ENCODE data around the gene CAMTA1.

- TF ChIP-seq, protein P1, sequence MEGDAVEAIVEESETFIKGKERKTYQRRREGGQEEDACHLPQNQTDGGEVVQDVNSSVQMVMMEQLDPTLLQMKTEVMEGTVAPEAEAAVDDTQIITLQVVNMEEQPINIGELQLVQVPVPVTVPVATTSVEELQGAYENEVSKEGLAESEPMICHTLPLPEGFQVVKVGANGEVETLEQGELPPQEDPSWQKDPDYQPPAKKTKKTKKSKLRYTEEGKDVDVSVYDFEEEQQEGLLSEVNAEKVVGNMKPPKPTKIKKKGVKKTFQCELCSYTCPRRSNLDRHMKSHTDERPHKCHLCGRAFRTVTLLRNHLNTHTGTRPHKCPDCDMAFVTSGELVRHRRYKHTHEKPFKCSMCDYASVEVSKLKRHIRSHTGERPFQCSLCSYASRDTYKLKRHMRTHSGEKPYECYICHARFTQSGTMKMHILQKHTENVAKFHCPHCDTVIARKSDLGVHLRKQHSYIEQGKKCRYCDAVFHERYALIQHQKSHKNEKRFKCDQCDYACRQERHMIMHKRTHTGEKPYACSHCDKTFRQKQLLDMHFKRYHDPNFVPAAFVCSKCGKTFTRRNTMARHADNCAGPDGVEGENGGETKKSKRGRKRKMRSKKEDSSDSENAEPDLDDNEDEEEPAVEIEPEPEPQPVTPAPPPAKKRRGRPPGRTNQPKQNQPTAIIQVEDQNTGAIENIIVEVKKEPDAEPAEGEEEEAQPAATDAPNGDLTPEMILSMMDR (IDR thresholded peaks at IDR 0.05 in 2 of 3, conservative IDR thresholded peaks at IDR 0.05 in 1 of 3; ENCODE audit: borderline replicate concordance in 1 of 3, insufficient read depth in 1 of 3, low read depth in 2 of 3, low read length in 2 of 3): no peak
- TF ChIP-seq EZH2phosphoT487 (IDR thresholded peaks at IDR 0.05; ENCODE audit: borderline replicate concordance) (no peak), POLR2A (IDR thresholded peaks at IDR 0.05; ENCODE audit: borderline replicate concordance, extremely low read depth, insufficient read depth, insufficient read length) (no peak), EZH2 (IDR thresholded peaks at IDR 0.05) (no peak), ZNF274 (IDR thresholded peaks at IDR 0.05; ENCODE audit: low read depth, low read length) (no peak), CBX3 (IDR thresholded peaks at IDR 0.05; ENCODE audit: low read depth) (no peak), POLR2AphosphoS5 (IDR thresholded peaks at IDR 0.05; ENCODE audit: low read depth, low read length) (no peak), FOSL1 (IDR thresholded peaks at IDR 0.05; ENCODE audit: low read depth) (no peak), CEBPB (IDR thresholded peaks at IDR 0.05; ENCODE audit: low read depth) (no peak), SRF (IDR thresholded peaks at IDR 0.05; ENCODE audit: low read depth) (no peak), ZFX (IDR thresholded peaks at IDR 0.05) (no peak)
- TF ChIP-seq, protein P2, sequence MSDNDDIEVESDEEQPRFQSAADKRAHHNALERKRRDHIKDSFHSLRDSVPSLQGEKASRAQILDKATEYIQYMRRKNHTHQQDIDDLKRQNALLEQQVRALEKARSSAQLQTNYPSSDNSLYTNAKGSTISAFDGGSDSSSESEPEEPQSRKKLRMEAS (IDR thresholded peaks at IDR 0.05): no peak
- TF ChIP-seq, protein P3, sequence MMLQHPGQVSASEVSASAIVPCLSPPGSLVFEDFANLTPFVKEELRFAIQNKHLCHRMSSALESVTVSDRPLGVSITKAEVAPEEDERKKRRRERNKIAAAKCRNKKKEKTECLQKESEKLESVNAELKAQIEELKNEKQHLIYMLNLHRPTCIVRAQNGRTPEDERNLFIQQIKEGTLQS (IDR thresholded peaks at IDR 0.05): no peak
- TF ChIP-seq, protein P4, sequence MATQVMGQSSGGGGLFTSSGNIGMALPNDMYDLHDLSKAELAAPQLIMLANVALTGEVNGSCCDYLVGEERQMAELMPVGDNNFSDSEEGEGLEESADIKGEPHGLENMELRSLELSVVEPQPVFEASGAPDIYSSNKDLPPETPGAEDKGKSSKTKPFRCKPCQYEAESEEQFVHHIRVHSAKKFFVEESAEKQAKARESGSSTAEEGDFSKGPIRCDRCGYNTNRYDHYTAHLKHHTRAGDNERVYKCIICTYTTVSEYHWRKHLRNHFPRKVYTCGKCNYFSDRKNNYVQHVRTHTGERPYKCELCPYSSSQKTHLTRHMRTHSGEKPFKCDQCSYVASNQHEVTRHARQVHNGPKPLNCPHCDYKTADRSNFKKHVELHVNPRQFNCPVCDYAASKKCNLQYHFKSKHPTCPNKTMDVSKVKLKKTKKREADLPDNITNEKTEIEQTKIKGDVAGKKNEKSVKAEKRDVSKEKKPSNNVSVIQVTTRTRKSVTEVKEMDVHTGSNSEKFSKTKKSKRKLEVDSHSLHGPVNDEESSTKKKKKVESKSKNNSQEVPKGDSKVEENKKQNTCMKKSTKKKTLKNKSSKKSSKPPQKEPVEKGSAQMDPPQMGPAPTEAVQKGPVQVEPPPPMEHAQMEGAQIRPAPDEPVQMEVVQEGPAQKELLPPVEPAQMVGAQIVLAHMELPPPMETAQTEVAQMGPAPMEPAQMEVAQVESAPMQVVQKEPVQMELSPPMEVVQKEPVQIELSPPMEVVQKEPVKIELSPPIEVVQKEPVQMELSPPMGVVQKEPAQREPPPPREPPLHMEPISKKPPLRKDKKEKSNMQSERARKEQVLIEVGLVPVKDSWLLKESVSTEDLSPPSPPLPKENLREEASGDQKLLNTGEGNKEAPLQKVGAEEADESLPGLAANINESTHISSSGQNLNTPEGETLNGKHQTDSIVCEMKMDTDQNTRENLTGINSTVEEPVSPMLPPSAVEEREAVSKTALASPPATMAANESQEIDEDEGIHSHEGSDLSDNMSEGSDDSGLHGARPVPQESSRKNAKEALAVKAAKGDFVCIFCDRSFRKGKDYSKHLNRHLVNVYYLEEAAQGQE (IDR thresholded peaks at IDR 0.05; ENCODE audit: low read depth): no peak
Observed at GRCh38 chr1:6923012-6923411, 137.8 kb downstream of the CAMTA1 start.

Measured in HCT116 (cell line).